Memory B cell (primary cell): ENCODE data around the gene ARL15.

Experiments
- ATAC-seq: fragments of 150-1000 bp; cut with Tn5 transposase; 2 replicates; pipeline ENCODE4 v1.10.0; 2021; ENCODE audit warnings: low read depth, mild to moderate bottlenecking, moderate library complexity
- DNase-seq, 2 donors: peaks; one replicate each; pipeline ENCODE4 v3.0.0; 2022; ENCODE audit warnings: low spot score in 2 of 2
- H3K27ac Mint-ChIP-seq: one replicate; pipeline ENCODE4 v1.8.0; 2022; ENCODE audit warnings: mild to moderate bottlenecking, moderate library complexity, mixed read lengths
- H3K27me3 Mint-ChIP-seq: one replicate; pipeline ENCODE4 v1.8.0; 2022; ENCODE audit warnings: mixed read lengths
- H3K36me3 Mint-ChIP-seq: one replicate; pipeline ENCODE4 v1.8.0; 2022; ENCODE audit warnings: mild to moderate bottlenecking, mixed read lengths
- H3K4me1 Mint-ChIP-seq: one replicate; pipeline ENCODE4 v1.8.0; 2022; ENCODE audit warnings: mixed read lengths
- H3K4me3 Mint-ChIP-seq: one replicate; pipeline ENCODE4 v1.8.0; 2022; ENCODE audit warnings: mild to moderate bottlenecking, moderate library complexity, mixed read lengths
- H3K9me3 Mint-ChIP-seq: one replicate; pipeline ENCODE4 v1.8.0; 2022; ENCODE audit warnings: mixed read lengths

Gene ARL15

GRCh38 chr5:53906736-53907135 lies 403.6 kb downstream of the ARL15 start:
- Mint-ChIP-seq H3K4me1 (no peaks in the 10 kb centered on the region), H3K9me3 (no peaks in the 10 kb centered on the region), H3K4me3 (no peak overlapping the region), H3K27me3 (no peaks in the 10 kb centered on the region), H3K27ac (no peak overlapping the region), H3K36me3 (peaks cover 3% of the 10 kb centered on the region)
- DNase-seq, result no peak
- ATAC-seq, result no peak

GRCh38 chr5:53902296-53902907 lies 408.0 kb downstream of the ARL15 start:
- H3K4me1 Mint-ChIP-seq, result no peaks in the 10 kb centered on the region
- no peak for ATAC-seq
- H3K27ac Mint-ChIP-seq, result no peak overlapping the region
- peaks cover 7% of the 10 kb centered on the region for H3K36me3 Mint-ChIP-seq
- no peak for DNase-seq
- no peaks in the 10 kb centered on the region for H3K27me3 Mint-ChIP-seq
- H3K4me3 Mint-ChIP-seq, result no peak overlapping the region
- H3K9me3 Mint-ChIP-seq, result no peaks in the 10 kb centered on the region

- H3K36me3 Mint-ChIP-seq, result peaks cover 8% of the 10 kb centered on the region
- no peak for ATAC-seq
- no peaks in the 10 kb centered on the region for H3K27me3 Mint-ChIP-seq
- H3K4me1 Mint-ChIP-seq, result no peaks in the 10 kb centered on the region
- no peaks in the 10 kb centered on the region for H3K9me3 Mint-ChIP-seq
- no peak for DNase-seq
- H3K27ac Mint-ChIP-seq, result no peak overlapping the region
- H3K4me3 Mint-ChIP-seq, result no peak overlapping the region
Observed at GRCh38 chr5:53900677-53901076, 409.7 kb downstream of the ARL15 start.

GRCh38 chr5:53895091-53895683 lies 415.2 kb downstream of the ARL15 start:
- no peak overlapping the region for H3K27ac Mint-ChIP-seq
- no peak overlapping the region for H3K4me3 Mint-ChIP-seq
- ATAC-seq, result no peak
- peaks cover 11% of the 10 kb centered on the region for H3K36me3 Mint-ChIP-seq
- no peaks in the 10 kb centered on the region for H3K9me3 Mint-ChIP-seq
- H3K27me3 Mint-ChIP-seq, result no peaks in the 10 kb centered on the region
- no peak for DNase-seq
- peaks cover 2% of the 10 kb centered on the region for H3K4me1 Mint-ChIP-seq

GRCh38 chr5:53893626-53894025 lies 416.7 kb downstream of the ARL15 start:
- Mint-ChIP-seq H3K27me3 (no peaks in the 10 kb centered on the region), H3K4me1 (peaks cover 2% of the 10 kb centered on the region), H3K4me3 (no peak overlapping the region), H3K9me3 (no peaks in the 10 kb centered on the region), H3K27ac (no peak overlapping the region), H3K36me3 (peaks cover 13% of the 10 kb centered on the region)
- DNase-seq, result no peak
- no peak for ATAC-seq

- Mint-ChIP-seq H3K4me3 (no peak overlapping the region), H3K9me3 (no peaks in the 10 kb centered on the region), H3K27ac (no peak overlapping the region), H3K4me1 (peaks cover 2% of the 10 kb centered on the region), H3K27me3 (no peaks in the 10 kb centered on the region), H3K36me3 (peaks cover 13% of the 10 kb centered on the region)
- no peak for ATAC-seq
- no peak for DNase-seq
Observed at GRCh38 chr5:53892224-53892623, 418.1 kb downstream of the ARL15 start.

- Mint-ChIP-seq H3K27me3 (no peaks in the 10 kb centered on the region), H3K4me3 (no peak overlapping the region), H3K4me1 (peaks cover 2% of the 10 kb centered on the region), H3K27ac (no peak overlapping the region), H3K9me3 (no peaks in the 10 kb centered on the region), H3K36me3 (peaks cover 11% of the 10 kb centered on the region)
- no peak for ATAC-seq
- DNase-seq, result no peak
Observed at GRCh38 chr5:53891159-53891558, 419.2 kb downstream of the ARL15 start.

- ATAC-seq, result no peak
- H3K4me1 Mint-ChIP-seq, result peaks cover 2% of the 10 kb centered on the region
- no peaks in the 10 kb centered on the region for H3K9me3 Mint-ChIP-seq
- no peak overlapping the region for H3K27ac Mint-ChIP-seq
- no peak for DNase-seq
- no peak overlapping the region for H3K4me3 Mint-ChIP-seq
- no peaks in the 10 kb centered on the region for H3K27me3 Mint-ChIP-seq
- peaks cover 13% of the 10 kb centered on the region for H3K36me3 Mint-ChIP-seq
Observed at GRCh38 chr5:53890490-53890889, 419.9 kb downstream of the ARL15 start.

GRCh38 chr5:53884844-53885243 lies 425.5 kb downstream of the ARL15 start:
- ATAC-seq (no peak), DNase-seq (no peak)
- no peaks in the 10 kb centered on the region for H3K4me1 Mint-ChIP-seq
- no peak overlapping the region for H3K27ac Mint-ChIP-seq
- H3K27me3 Mint-ChIP-seq, result no peaks in the 10 kb centered on the region
- no peaks in the 10 kb centered on the region for H3K9me3 Mint-ChIP-seq
- H3K36me3 Mint-ChIP-seq, result peaks cover 13% of the 10 kb centered on the region
- no peak overlapping the region for H3K4me3 Mint-ChIP-seq

- Mint-ChIP-seq H3K27ac (no peak overlapping the region), H3K36me3 (peaks cover 13% of the 10 kb centered on the region), H3K4me3 (no peak overlapping the region), H3K27me3 (no peaks in the 10 kb centered on the region), H3K9me3 (no peaks in the 10 kb centered on the region), H3K4me1 (no peaks in the 10 kb centered on the region)
- ATAC-seq (no peak), DNase-seq (no peak)
Observed at GRCh38 chr5:53884417-53884816, 426.0 kb downstream of the ARL15 start.

GRCh38 chr5:53882676-53883031 lies 427.7 kb downstream of the ARL15 start:
- no peak for DNase-seq

GRCh38 chr5:53882006-53882675 lies 428.2 kb downstream of the ARL15 start:
- H3K4me1 Mint-ChIP-seq, result no peaks in the 10 kb centered on the region
- H3K27ac Mint-ChIP-seq, result no peak overlapping the region

More at GRCh38 chr5:53882676-53883031, 427.7 kb downstream of the ARL15 start:
- H3K4me3 Mint-ChIP-seq, result no peak overlapping the region
- no peak for ATAC-seq
- H3K27me3 Mint-ChIP-seq, result no peaks in the 10 kb centered on the region
- H3K4me1 Mint-ChIP-seq, result no peaks in the 10 kb centered on the region
- no peaks in the 10 kb centered on the region for H3K9me3 Mint-ChIP-seq
- H3K36me3 Mint-ChIP-seq, result peaks cover 10% of the 10 kb centered on the region
- no peak overlapping the region for H3K27ac Mint-ChIP-seq

GRCh38 chr5:53879708-53880323 lies 430.6 kb downstream of the ARL15 start:
- Mint-ChIP-seq H3K27me3 (no peaks in the 10 kb centered on the region), H3K36me3 (peaks cover 4% of the 10 kb centered on the region), H3K4me3 (no peak overlapping the region), H3K4me1 (no peaks in the 10 kb centered on the region), H3K9me3 (peaks cover 2% of the 10 kb centered on the region), H3K27ac (no peak overlapping the region)
- DNase-seq (no peak), ATAC-seq (no peak)

More at GRCh38 chr5:53882006-53882675, 428.2 kb downstream of the ARL15 start:
- Mint-ChIP-seq H3K4me3 (no peak overlapping the region), H3K36me3 (peaks cover 8% of the 10 kb centered on the region), H3K9me3 (no peaks in the 10 kb centered on the region), H3K27me3 (no peaks in the 10 kb centered on the region)
- ATAC-seq (no peak), DNase-seq (no peak)

- ATAC-seq, result no peak
- Mint-ChIP-seq H3K4me3 (no peak overlapping the region), H3K27me3 (no peaks in the 10 kb centered on the region), H3K9me3 (peaks cover 3% of the 10 kb centered on the region), H3K36me3 (peaks cover 2% of the 10 kb centered on the region), H3K27ac (no peak overlapping the region), H3K4me1 (no peaks in the 10 kb centered on the region)
- DNase-seq, result no peak
Observed at GRCh38 chr5:53878015-53878414, 432.4 kb downstream of the ARL15 start.
